LoVo (cell line): Measurements from ENCODE around the gene EPHA3.
A peak's percentile ranks its signal among the peaks of the same experiment; 100 is the strongest.

Experiments used
- DNase-seq: peaks from one replicate; pipeline ENCODE4 v3.0.0-alpha.2; 2016; ENCODE audit warnings: low spot score

Gene EPHA3

GRCh38 chr3:89107461-89108290 is at the start of gene EPHA3:
EPHA3 (plus strand) TSS chr3:89107621; CDS start chr3:89107749, 128 bp downstream.
- peak; percentile 55 for DNase-seq

DNA sequence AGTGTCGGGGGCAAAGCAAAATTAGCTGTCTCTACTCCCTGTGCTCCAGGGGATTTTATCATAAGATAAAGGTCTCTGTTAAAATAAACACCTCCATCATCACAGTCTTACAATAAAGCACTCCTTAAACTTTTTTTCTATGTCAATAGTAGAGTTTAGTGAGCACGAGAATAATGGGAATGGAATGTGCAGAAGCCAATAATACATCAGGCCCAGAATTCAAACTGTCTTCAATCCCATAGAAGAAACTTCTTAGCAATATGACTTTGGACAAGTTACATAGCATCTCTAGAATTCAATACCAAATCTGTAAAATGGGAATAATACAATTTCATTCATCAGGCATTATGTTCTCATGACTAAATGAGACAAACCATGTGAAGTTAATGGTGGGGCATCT is 49.0 kb upstream of the EPHA3 start:
- DNase-seq = no peak

- no peak for DNase-seq
Observed at GRCh38 chr3:89059211-89059925, 48.1 kb upstream of the EPHA3 start.

DNA sequence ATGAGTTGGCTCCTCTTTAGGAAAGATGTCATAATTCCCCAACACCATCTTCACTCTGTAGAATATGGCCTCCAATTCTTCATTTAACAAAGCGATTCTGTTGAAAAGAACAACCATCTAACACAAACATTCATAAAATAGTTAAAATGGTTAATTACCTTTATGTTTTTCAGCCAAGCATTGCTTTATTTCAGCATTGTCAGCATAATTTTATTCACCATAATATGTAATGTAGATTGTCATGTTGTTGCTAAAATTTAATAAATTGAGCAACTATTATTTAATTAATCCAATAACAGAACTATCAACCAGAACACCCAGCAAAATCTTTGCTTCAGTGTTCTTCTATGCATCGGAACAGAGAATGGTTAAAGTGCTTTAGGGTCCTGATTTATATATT is 46.2 kb upstream of the EPHA3 start:
- DNase-seq = no peak

DNA sequence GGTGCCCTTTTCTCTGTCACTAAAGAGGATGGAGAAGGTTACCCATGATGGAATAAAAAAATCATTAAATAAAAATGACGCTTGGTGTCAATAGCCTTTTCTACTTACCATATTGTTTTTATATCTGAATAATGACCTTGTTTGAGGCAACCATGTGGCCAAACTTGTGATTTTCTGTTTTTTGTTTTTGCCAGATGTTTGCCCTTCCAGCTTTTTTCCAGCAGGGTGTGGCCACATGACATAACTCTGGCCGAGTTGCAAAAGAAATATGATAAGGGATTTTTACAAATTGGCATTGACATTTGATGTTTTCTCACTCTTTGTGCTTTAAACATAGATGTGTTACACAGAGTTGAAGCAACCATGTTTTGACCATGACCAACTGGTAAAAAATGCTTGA is 39.7 kb upstream of the EPHA3 start:
- DNase-seq = no peak

GRCh38 chr3:89072642-89073041 is 34.8 kb upstream of the EPHA3 start:
- no peak for DNase-seq

- DNase-seq = no peak
Observed at GRCh38 chr3:89079944-89080343, 27.5 kb upstream of the EPHA3 start.

DNA sequence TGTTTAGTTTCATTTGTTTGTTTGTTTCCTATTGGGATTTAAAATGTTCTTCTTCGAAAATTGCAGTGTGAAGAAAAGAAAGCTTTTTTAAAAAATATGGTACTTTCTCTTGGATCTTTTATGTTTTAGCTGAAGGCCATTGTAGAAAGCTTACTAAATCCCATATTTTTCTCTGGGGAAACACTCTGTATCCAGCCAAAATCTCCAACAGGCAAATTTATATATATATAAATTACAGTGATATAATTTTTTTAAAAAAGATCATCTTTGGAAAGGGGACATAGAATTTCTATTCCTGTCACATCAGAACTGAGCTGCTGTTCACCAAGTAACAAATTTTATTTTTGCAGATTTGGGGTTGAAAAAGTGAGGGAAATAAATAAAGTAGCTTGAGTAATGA is 19.6 kb upstream of the EPHA3 start:
- no peak for DNase-seq

GRCh38 chr3:89098173-89098572 is 9.2 kb upstream of the EPHA3 start:
- no peak for DNase-seq

DNA sequence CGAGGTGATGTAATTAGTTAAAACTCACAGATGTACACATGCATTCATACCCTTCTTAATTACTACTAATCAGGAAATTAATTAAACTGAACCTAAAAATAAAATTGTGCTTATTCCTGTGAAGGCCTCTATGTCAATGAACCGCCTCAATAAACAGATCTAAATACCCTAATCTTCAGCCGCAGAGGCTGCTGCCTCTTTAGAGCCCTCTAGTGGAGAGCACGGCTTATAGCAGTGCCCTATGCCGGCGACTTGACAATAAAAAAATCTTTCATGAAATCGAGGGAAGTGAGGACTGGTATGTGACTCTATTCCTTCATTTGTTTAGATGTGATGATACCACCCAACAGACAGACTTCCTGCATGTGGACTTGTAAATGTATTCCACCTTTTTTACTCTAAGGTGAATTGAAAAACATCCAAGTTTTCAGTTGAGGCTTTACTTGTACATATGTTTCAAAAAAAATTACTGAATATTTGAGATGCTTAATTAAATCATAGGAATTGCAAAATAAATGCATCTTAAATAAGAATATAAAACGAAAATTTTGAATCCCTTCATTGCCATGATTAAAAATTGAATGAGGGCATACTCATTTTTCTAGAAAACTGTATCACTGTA is 8.3 kb upstream of the EPHA3 start:
- DNase-seq = peak; percentile 71

DNA sequence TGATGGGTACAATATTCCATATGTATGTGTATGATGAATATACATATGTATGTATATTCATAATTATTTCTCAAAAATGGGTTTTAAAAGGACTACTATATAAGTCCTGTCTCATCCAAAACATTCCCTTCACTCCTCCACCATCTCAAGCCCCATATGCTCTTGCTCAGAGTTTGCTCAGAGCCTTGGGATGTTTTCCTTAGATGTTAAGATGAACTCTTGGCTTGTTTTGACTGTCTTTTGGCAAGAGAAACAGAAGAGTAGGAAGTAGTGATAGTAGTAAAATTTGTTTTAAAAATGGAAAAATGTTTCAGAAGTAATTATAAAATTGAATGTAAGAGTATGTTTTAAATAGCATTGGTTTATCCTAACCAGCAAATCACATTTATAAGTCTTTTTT is 6.2 kb upstream of the EPHA3 start:
- no peak for DNase-seq

- DNase-seq = no peak
Observed at GRCh38 chr3:89101921-89102320, 5.5 kb upstream of the EPHA3 start.

DNA sequence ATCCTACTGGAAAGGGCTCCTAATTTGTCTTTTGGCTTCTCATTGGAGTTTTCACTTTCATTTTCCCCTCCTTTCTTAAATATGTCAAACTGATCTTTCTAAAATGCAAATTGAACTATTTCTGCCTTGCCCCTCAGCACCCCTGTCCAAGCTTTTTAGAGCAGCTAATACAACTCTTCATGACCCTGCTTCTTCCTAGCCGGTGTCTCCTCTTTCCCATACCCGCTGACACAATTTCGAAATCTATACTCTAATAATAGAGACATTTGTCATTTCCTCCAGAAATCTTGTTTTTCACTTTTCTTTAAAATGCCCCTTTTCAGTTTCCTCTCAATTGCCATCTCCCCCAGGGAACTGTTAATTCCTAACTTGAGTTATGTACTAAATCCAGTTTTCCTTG is 2.9 kb upstream of the EPHA3 start:
- no peak for DNase-seq

- DNase-seq = no peak
Observed at GRCh38 chr3:89105503-89105902, 1.9 kb upstream of the EPHA3 start.

DNA sequence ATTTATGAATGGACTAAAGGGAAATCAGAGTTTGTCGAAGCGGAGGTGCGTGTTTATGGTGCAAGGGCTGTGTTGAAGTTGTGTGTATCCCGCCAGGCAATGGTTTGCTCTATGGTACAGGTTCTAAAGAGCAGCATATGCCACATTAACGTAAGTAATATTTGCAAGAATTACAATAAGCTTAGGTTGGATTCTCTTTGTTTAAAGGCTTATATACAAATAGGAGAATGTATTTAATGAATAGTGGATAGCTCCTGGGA is 800 bp downstream of the EPHA3 start:
- DNase-seq = no peak

DNA sequence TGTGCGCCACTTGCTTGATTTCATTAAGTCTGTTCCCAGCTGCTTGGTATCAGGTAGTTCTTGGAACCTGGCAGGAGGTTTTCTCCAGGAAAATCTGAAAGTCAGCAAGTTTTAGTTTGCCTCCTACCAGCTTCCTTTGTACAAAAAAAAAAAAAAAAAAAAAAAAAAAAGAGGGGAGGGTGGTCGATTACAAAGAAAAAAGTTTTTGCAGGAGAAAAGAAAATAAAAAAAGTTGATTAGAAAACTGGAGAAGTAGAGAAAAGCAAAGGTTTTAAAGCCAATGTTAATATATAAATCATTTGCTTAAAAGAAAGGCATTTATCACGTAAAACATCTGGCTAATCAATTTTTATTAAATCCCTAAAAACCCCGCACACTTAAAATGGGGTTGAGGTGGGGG is 5.9 kb downstream of the EPHA3 start:
- no peak for DNase-seq

GRCh38 chr3:89113893-89114840 is 6.7 kb downstream of the EPHA3 start:
- no peak for DNase-seq

DNA sequence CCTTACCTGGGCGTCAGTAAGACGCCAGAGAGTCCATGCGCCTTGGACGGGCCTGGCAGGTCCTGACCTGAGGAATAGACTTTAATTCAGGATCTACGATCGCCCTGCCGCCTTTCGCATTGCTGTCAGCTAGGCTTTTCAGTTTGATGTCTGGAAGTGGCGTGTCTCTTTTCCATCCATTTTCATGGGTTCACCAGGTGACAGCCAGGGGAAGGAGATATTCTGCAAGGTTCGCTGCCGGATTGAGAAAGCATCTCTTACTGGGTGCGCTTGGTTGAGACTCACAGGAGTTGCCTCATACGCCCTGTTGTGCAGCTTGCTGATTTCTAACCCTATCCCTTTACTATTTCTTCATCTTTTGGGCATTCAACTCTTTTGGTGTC is 7.4 kb downstream of the EPHA3 start:
- DNase-seq = no peak

DNA sequence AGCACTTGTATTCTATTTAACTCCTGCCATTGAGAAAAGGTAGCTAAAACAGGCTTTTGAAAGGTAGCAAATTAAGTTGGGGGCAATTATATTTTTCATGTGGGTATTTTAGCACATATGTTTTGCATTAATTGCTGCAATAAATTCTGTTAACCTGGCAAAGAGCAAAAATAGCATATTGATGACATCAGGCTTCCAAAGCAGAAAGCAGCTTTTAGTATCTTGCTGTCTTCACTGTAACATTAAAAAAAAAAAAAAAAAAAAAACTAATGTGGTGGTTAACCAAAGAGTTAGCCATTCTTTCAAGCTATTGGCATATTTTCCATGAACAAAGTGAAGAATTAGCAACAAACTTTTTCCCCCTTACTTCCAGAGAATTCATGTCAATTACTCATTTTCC is 9.1 kb downstream of the EPHA3 start:
- DNase-seq = no peak

DNA sequence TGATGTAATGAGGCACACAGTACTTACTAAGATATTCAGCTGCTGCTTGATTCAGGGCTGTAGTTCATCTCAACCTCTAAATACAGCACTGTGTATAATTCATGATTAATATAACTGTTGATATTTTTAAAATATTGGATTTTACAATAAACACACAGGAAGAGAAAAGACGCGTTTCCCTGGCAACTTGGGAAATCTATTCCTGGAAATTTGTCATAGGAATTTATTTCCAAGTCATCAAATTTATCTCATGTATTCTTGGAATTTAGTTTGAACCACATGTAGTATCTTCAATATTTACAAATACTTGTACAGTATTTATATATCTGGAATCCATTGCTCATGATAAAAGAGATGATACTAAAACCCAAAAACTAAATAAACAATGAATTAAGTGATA is 30.6 kb downstream of the EPHA3 start:
- DNase-seq = no peak

- DNase-seq = no peak
Observed at GRCh38 chr3:89139870-89140269, 32.4 kb downstream of the EPHA3 start.

DNA sequence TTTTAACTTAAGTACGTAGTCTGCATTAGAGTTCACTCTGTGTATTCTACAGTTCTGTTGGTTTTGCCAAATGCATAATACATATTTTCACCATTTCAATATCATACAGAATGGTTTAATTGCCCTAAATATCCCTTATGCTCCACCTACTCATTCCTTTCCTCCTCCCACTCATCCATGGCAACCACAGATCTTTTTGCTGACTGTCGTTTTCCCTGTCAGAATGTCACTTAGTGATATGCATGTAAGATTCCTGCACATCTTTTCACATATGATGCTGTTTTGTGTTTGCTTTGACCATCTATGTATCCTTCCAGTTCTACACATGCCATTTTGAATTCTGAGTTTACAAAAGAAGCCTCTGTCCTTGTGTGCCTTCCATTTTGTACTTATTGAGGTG is 36.7 kb downstream of the EPHA3 start:
- no peak for DNase-seq
